BJ (cell line): Measurements from ENCODE around the gene PFAS. TPM values are rescaled to one million over a fixed set of nuclear protein-coding genes. Genes with fewer than 3 reads are reported as not detected.

Experiments
- CTCF ChIA-PET: fragments of 350-600 bp; formaldehyde crosslinking; extraction: SDS; loops from one replicate; lab custom pipeline; 2021; ENCODE audit warnings: antibody characterized with exemption, inconsistent platforms; lab: Yijun Ruan, JAX
- POLR2A ChIA-PET: fragments of 300-600 bp; sonication (Branson Sonifier 250); formaldehyde crosslinking; extraction: SDS; loops from one replicate; lab custom pipeline; 2021; ENCODE audit warnings: antibody characterized with exemption; lab: Charles Lee
- DNase-seq: peaks from one replicate; pipeline ENCODE4 v3.0.0-alpha.2; 2011; ENCODE audit warnings: low read depth
- H3K27me3 ChIP-seq: 2 replicates; pipeline ENCODE4 v1.6.0; 2011; ENCODE audit warnings: low read length; ENCODE audit not compliant: control insufficient read depth, insufficient read depth
- H3K36me3 ChIP-seq: 2 replicates; pipeline ENCODE4 v1.5.1; 2011; ENCODE audit warnings: low read length; ENCODE audit not compliant: control insufficient read depth, insufficient read depth
- H3K4me3 ChIP-seq: 2 replicates; pipeline ENCODE4 v1.5.1; 2011; ENCODE audit warnings: low read depth, mild to moderate bottlenecking, control low read depth, low read length
- CTCF ChIP-seq: IDR thresholded peaks from 2 replicates; pipeline ENCODE4 v1.5.1; 2011; ENCODE audit warnings: low read depth, mild to moderate bottlenecking, control low read depth, inconsistent platforms, low read length, moderate library complexity; ENCODE audit not compliant: insufficient read depth
- polyA plus RNA-seq: library from polyadenylated mRNA; depleted of rRNA; stranded (reverse); fragments of >200 nt; gene quantifications from 2 replicates; pipeline ENCODE4 v1.2.3, GENCODE V29; 2011; rRNA removed

PFAS gene
- polyA plus RNA-seq, 1 experiment: 15.6 TPM

- Histone ChIP-seq H3K36me3 (no peaks in the 10 kb centered on the region), H3K27me3 (peaks cover 41% of the 10 kb centered on the region), H3K4me3 (no peak overlapping the region)
- ChIA-PET CTCF (interaction anchor here (0.6 to 1.9 kb wide), 3 partner anchors 11 to 1043 kb away, joined by 3 to 7 read pairs (median 4); partner anchors contain the start of gene SLC25A35), POLR2A (no interaction called here)
- TF ChIP-seq CTCF: no peak
- no peak for DNase-seq
These were observed 63.9 kb downstream of the PFAS start for GRCh38 chr17:8312726-8313600.

GRCh38 chr17:8314797-8315763 is 66.0 kb downstream of the PFAS start:
- H3K4me3 ChIP-seq: no peak overlapping the region
- no peaks in the 10 kb centered on the region for H3K36me3 ChIP-seq
- DNase-seq: no peak
- POLR2A ChIA-PET: no interaction called here
- H3K27me3 ChIP-seq: peaks cover 50% of the 10 kb centered on the region
- TF ChIP-seq CTCF: no peak
- CTCF ChIA-PET: interaction anchor here (0.7 to 1.2 kb wide), 3 partner anchors 14 to 19 kb away, joined by 3 to 6 read pairs (median 3); no protein-coding TSS in a partner anchor

- ChIA-PET POLR2A (no interaction called here), CTCF (interaction anchor here (0.7 to 0.9 kb wide), 2 partner anchors 14 to 15 kb away, joined by 3 read pairs; no protein-coding TSS in a partner anchor)
- Histone ChIP-seq H3K4me3 (no peak overlapping the region), H3K36me3 (no peaks in the 10 kb centered on the region), H3K27me3 (peaks cover 50% of the 10 kb centered on the region)
- no peak for DNase-seq
- TF ChIP-seq CTCF: no peak
These were observed 66.7 kb downstream of the PFAS start for GRCh38 chr17:8315764-8316217.

- Histone ChIP-seq H3K27me3 (peaks cover 39% of the 10 kb centered on the region), H3K4me3 (no peak overlapping the region), H3K36me3 (no peaks in the 10 kb centered on the region)
- CTCF ChIA-PET: interaction anchor here (1.6 to 2.3 kb wide), 2 partner anchors 10 to 18 kb away, joined by 6 read pairs; no protein-coding TSS in a partner anchor
- no peak for TF ChIP-seq CTCF
- POLR2A ChIA-PET: no interaction called here
- no peak for DNase-seq
These were observed 69.2 kb downstream of the PFAS start for GRCh38 chr17:8318010-8318935.

Other genes with a start within 250 kb of the PFAS start
- 0.01 TPM in 1 of 2 replicates, not detected in the other for gene GUCY2D, start 246.7 kb upstream of the PFAS start, polyA plus RNA-seq
- gene ALOX15B, start 210.2 kb upstream of the PFAS start, polyA plus RNA-seq: not detected in 2 replicates
- gene ALOX12B, start 161.6 kb upstream of the PFAS start, polyA plus RNA-seq: not detected in 2 replicates
- 0.04 and 0.10 TPM in 2 replicates for gene ALOXE3, start 130.8 kb upstream of the PFAS start, polyA plus RNA-seq
- gene HES7, start 125.2 kb upstream of the PFAS start, polyA plus RNA-seq: not detected in 2 replicates
- gene PER1, start 96.9 kb upstream of the PFAS start, polyA plus RNA-seq: 5.1 and 7.7 TPM in 2 replicates
- 20.1 and 22.8 TPM in 2 replicates for gene VAMP2, start 86.3 kb upstream of the PFAS start, polyA plus RNA-seq
- 13.6 and 14.5 TPM in 2 replicates for gene TMEM107, start 72.9 kb upstream of the PFAS start, polyA plus RNA-seq
- gene BORCS6, start 59.1 kb upstream of the PFAS start, polyA plus RNA-seq: 3.0 and 4.5 TPM in 2 replicates
- 13.4 and 26.1 TPM in 2 replicates for gene AURKB, start 38.7 kb upstream of the PFAS start, polyA plus RNA-seq
- 5.4 and 9.2 TPM in 2 replicates for gene CTC1, start 1.2 kb upstream of the PFAS start, polyA plus RNA-seq
- 35.5 and 50.7 TPM in 2 replicates for gene RANGRF, start 39.4 kb downstream of the PFAS start, polyA plus RNA-seq
- gene SLC25A35, start 46.1 kb downstream of the PFAS start, polyA plus RNA-seq: 1.8 and 2.6 TPM in 2 replicates
- not detected in 2 replicates for gene ARHGEF15, start 61.0 kb downstream of the PFAS start, polyA plus RNA-seq
- gene ODF4, start 90.6 kb downstream of the PFAS start, polyA plus RNA-seq: not detected in 2 replicates
- gene RPL26, start 133.9 kb downstream of the PFAS start, polyA plus RNA-seq: 2,021 and 3,734 TPM in 2 replicates
- gene RNF222, start 148.5 kb downstream of the PFAS start, polyA plus RNA-seq: not detected in 2 replicates
- gene NDEL1, start 186.6 kb downstream of the PFAS start, polyA plus RNA-seq: 72.2 and 74.5 TPM in 2 replicates